ENCODE measurements around the gene PROCA1. TPM values are rescaled to one million over a fixed set of nuclear protein-coding genes. Genes with fewer than 3 reads are reported as not detected.
A peak's percentile ranks its signal among the peaks of the same experiment; 100 is the strongest.

PROCA1 gene
- total RNA-seq, 2 donors from 2014 or later, result not detected

GRCh38 chr17:28714281-28714680 lies 2.6 kb upstream of the PROCA1 start:
- no peak for ATAC-seq
- intact Hi-C loops (cut with DNase I), result loop anchor here (5.0 kb wide), 1 partner anchor 52 kb away; the partner anchor contains the start of genes SDF2 and SUPT6H
- Histone ChIP-seq H3K4me3 (no peak overlapping the region), H3K9me3 (no peaks in the 10 kb centered on the region), H3K36me3 (replicated peaks in 1 of 2; ENCODE audit: insufficient read depth in 1 of 2, low read depth in 2 of 2) (no peaks in the 10 kb centered on the region), H3K4me1 (peaks cover 18% of the 10 kb centered on the region), H3K27me3 (peaks cover 0 to 6% of the 10 kb centered on the region in 2 donors), H3K27ac (no peak overlapping the region)
- WGBS, 2 donors, result 50 to 70% methylated on average over 1 to 3 of the region's 3 CpGs
- no peak for DNase-seq
- TF ChIP-seq, protein P1, sequence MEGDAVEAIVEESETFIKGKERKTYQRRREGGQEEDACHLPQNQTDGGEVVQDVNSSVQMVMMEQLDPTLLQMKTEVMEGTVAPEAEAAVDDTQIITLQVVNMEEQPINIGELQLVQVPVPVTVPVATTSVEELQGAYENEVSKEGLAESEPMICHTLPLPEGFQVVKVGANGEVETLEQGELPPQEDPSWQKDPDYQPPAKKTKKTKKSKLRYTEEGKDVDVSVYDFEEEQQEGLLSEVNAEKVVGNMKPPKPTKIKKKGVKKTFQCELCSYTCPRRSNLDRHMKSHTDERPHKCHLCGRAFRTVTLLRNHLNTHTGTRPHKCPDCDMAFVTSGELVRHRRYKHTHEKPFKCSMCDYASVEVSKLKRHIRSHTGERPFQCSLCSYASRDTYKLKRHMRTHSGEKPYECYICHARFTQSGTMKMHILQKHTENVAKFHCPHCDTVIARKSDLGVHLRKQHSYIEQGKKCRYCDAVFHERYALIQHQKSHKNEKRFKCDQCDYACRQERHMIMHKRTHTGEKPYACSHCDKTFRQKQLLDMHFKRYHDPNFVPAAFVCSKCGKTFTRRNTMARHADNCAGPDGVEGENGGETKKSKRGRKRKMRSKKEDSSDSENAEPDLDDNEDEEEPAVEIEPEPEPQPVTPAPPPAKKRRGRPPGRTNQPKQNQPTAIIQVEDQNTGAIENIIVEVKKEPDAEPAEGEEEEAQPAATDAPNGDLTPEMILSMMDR (IDR thresholded peaks at IDR 0.05), result no peak
- no peak for TF ChIP-seq POLR2A (IDR thresholded peaks at IDR 0.05)

- DNase-seq (no peak), ATAC-seq (no peak)
- no peak overlapping the region for H3K4me3 ChIP-seq
- TF ChIP-seq, protein P1 (IDR thresholded peaks at IDR 0.05), result no peak
- TF ChIP-seq POLR2A (IDR thresholded peaks at IDR 0.05), result no peak
- peaks cover 14% of the 10 kb centered on the region for H3K4me1 ChIP-seq
- intact Hi-C loops (cut with DNase I), result loop anchor here (5.0 kb wide), 1 partner anchor 51 kb away; the partner anchor contains the start of genes SDF2 and SUPT6H
- H3K27me3 ChIP-seq, result peaks cover 0 to 6% of the 10 kb centered on the region in 2 donors
- no peaks in the 10 kb centered on the region for H3K9me3 ChIP-seq
- 77 to 79% methylated on average over 7 of the region's 7 CpGs for WGBS, 2 donors
- no peaks in the 10 kb centered on the region for H3K36me3 ChIP-seq (replicated peaks in 1 of 2; ENCODE audit: insufficient read depth in 1 of 2, low read depth in 2 of 2)
- no peak overlapping the region for H3K27ac ChIP-seq
Measured at GRCh38 chr17:28712705-28713415, 1.2 kb upstream of the PROCA1 start.

DNA sequence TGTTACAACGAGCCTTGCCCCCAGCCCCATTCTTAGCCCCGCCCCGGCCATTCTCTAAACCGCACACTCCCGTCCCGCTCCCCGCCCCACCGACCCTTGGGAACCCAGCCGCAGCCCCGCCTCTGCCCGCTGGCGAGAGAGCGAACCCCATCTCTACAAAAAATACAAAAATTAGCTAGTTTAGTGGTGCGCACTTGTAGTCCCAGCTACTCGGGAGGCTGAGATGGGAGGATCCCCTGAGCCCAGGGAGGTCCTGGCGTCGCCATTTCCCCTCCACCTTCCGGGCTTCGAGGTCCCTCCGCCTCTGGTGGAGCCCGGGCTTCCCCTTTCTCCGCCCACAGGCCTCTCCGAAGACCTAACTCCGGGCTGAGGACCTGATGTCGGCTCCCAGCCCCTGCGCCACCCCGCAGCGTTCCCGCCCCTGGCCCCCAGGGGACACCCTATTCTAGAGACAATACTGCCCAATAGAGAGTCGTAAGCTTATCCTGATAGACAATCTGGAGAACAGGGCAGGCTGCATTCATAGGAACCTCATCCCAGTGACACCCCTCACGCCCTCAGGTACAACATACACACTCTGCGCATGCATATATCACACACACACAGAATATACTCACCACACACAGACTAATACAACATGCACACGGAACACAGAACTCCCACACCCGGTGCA lies 480 bp upstream of the PROCA1 start:
- peaks cover 0 to 3% of the 10 kb centered on the region in 2 donors for H3K27me3 ChIP-seq
- no peaks in the 10 kb centered on the region for H3K36me3 ChIP-seq (replicated peaks in 1 of 2; ENCODE audit: insufficient read depth in 1 of 2, low read depth in 2 of 2)
- DNase-seq (peak in 2 of 4 donors; percentile 19 to 39), ATAC-seq (no peak)
- TF ChIP-seq POLR2A (IDR thresholded peaks at IDR 0.05), result no peak
- TF ChIP-seq, protein P1 (IDR thresholded peaks at IDR 0.05), result no peak
- 50 to 61% methylated on average over 29 to 33 of the region's 34 CpGs for WGBS, 2 donors
- H3K27ac ChIP-seq, result peak overlapping the region in 2 of 4 donors; percentile 71 to 79
- no peaks in the 10 kb centered on the region for H3K9me3 ChIP-seq
- intact Hi-C loops (cut with DNase I), result loop anchor here (5.0 kb wide), 1 partner anchor 50 kb away; the partner anchor contains the start of genes SDF2 and SUPT6H
- peaks cover 14% of the 10 kb centered on the region for H3K4me1 ChIP-seq
- H3K4me3 ChIP-seq, result no peak overlapping the region

DNA sequence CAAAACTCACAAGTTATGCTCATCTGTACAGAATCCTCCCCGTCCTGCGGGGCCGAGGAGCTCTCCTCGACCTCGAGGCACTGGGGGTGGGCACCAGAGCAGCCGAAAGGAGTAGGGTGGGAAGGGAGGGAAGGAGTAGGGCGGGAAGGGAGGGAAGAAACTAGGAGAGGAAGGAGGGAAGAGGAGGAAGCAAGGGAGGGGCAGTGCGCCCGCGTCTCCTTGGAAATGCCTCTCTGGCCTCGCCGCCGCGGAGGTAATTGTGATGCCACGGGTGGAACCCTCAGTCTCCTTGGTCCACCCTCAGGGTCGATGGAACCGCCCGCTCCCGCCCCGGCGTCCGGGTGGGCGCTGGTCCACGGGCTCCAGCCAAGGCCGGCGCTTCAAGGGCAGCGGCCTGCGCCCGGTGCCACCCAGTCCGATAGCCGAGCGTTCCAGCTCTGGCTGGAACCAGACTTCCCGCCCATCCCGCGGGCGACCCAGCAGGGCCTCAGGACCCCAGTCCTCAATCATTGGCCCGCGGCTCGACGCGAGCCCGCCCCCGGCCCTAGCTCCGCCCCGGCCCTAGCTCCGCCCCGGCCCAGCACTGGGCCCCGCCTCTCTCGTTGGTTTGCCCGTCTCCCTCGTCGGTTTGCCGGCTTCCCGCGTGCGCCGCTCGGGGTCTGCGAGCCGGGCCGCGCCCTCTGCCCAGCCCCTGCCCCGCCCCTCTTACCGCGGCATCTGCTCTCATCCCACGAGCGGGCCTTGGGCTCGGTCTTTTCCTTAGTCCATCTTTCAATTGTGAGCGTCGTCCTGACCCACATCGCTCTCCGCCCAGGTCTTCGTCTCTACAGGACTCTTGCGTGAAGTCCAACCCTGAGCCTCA lies 596 bp downstream of the PROCA1 start:
- Histone ChIP-seq H3K27ac (peak overlapping the region; percentile 39 to 79 (median 56)), H3K4me3 (peak overlapping the region in 1 of 2 donors; percentile 16), H3K27me3 (no peaks in the 10 kb centered on the region), H3K4me1 (peaks cover 14% of the 10 kb centered on the region), H3K36me3 (replicated peaks in 1 of 2; ENCODE audit: insufficient read depth in 1 of 2, low read depth in 2 of 2) (no peaks in the 10 kb centered on the region), H3K9me3 (no peaks in the 10 kb centered on the region)
- intact Hi-C loops (cut with DNase I), result loop anchor here (5.0 kb wide), 1 partner anchor 49 kb away; the partner anchor contains the start of genes SDF2 and SUPT6H
- WGBS, 2 donors, result 6 to 10% methylated on average over 16 to 73 of the region's 74 CpGs
- TF ChIP-seq, protein P1 (IDR thresholded peaks at IDR 0.05), result no peak
- peak; percentile 36 to 70 (median 69) for TF ChIP-seq POLR2A (IDR thresholded peaks at IDR 0.05)
- peak; percentile 80 to 84 (median 82) for DNase-seq
- ATAC-seq, result peak; percentile 94
